A673 (cell line): ENCODE data around the gene ORMDL2.

Source experiments
- CTCF ChIP-seq: fragments of 300-800, 200-600 bp; sonication (generic); conservative IDR thresholded peaks from 2 replicates; pipeline ENCODE4 v1.5.1; 2017; ENCODE audit warnings: low read depth, mild to moderate bottlenecking, antibody characterized with exemption, low read length, moderate library complexity, mixed read lengths
- EZH2 ChIP-seq: fragments of 200-600 bp; sonication (generic); IDR thresholded peaks from 2 replicates; pipeline ENCODE4 v1.6.1; 2017; ENCODE audit warnings: borderline replicate concordance, low read depth, mild to moderate bottlenecking, mixed read lengths, antibody characterized with exemption, low read length; ENCODE audit not compliant: poor library complexity, severe bottlenecking

- TF ChIP-seq CTCF (no peak), EZH2 (no peak)
Observed at GRCh38 chr12:55845361-55845760, 27.5 kb downstream of the ORMDL2 start.
